ENCODE data around the gene ATG4A. TPM values are rescaled to one million over a fixed set of nuclear protein-coding genes. Genes with fewer than 3 reads are reported as not detected.

The ATG4A gene
- total and polyA plus RNA-seq, 8 donors, result 9.0 to 69.2 (median 19.1) TPM; not detected in 1

GRCh38 chrX:108053218-108053617 lies 38.4 kb upstream of the ATG4A start:
- intact Hi-C loops (cut with DNase I; ENCODE audit: low total_unique reads), result no loop called here
- Histone ChIP-seq H3K27ac (no peak overlapping the region), H3K4me1 (no peaks in the 10 kb centered on the region), H3K9me3 (no peaks in the 10 kb centered on the region), H3K4me3 (no peak overlapping the region), H3K36me3 (no peaks in the 10 kb centered on the region), H3K27me3 (peaks cover 0 to under 1% (median 0%) of the 10 kb centered on the region in 3 donors)
- DNase-seq, result no peak
- no peak for TF ChIP-seq EP300 (IDR thresholded peaks at IDR 0.05)

GRCh38 chrX:108055546-108055945 lies 36.0 kb upstream of the ATG4A start:
- intact Hi-C loops (cut with DNase I; ENCODE audit: low total_unique reads), result no loop called here
- Histone ChIP-seq H3K9me3 (no peaks in the 10 kb centered on the region), H3K27me3 (peaks cover 0 to 5% (median 0%) of the 10 kb centered on the region in 3 donors), H3K4me1 (no peaks in the 10 kb centered on the region), H3K36me3 (peaks cover 0 to 2% (median 0%) of the 10 kb centered on the region in 4 donors), H3K27ac (no peak overlapping the region), H3K4me3 (no peak overlapping the region)
- no peak for DNase-seq
- TF ChIP-seq CTCF (IDR thresholded peaks at IDR 0.05) (no peak), EP300 (IDR thresholded peaks at IDR 0.05) (no peak), POLR2A (IDR thresholded peaks at IDR 0.05) (no peak), POLR2AphosphoS5 (IDR thresholded peaks at IDR 0.05) (no peak)

GRCh38 chrX:108059801-108060200 lies 31.8 kb upstream of the ATG4A start:
- 50 to 89% (median 56%) methylated on average over 1 of the region's 1 CpG for WGBS, 5 donors
- DNase-seq, result no peak
- no peaks in the 10 kb centered on the region for H3K9me3 ChIP-seq
- peaks cover 0 to 10% (median 2%) of the 10 kb centered on the region in 4 donors for H3K36me3 ChIP-seq
- intact Hi-C loops (cut with DNase I; ENCODE audit: low total_unique reads), result no loop called here
- H3K4me3 ChIP-seq, result no peak overlapping the region
- peaks cover 0 to 4% (median 1%) of the 10 kb centered on the region in 4 donors for H3K4me1 ChIP-seq
- TF ChIP-seq EP300 (IDR thresholded peaks at IDR 0.05) (no peak), POLR2AphosphoS5 (IDR thresholded peaks at IDR 0.05) (no peak), CTCF (IDR thresholded peaks at IDR 0.05) (no peak), POLR2A (IDR thresholded peaks at IDR 0.05) (no peak)
- H3K27me3 ChIP-seq, result peaks cover 0 to 11% (median 0%) of the 10 kb centered on the region in 3 donors
- no peak overlapping the region for H3K27ac ChIP-seq

- TF ChIP-seq POLR2AphosphoS5 (IDR thresholded peaks at IDR 0.05) (no peak), POLR2A (IDR thresholded peaks at IDR 0.05) (no peak), CTCF (IDR thresholded peaks at IDR 0.05) (no peak), EP300 (IDR thresholded peaks at IDR 0.05) (no peak)
- intact Hi-C loops (cut with DNase I; ENCODE audit: low total_unique reads), result no loop called here
- Histone ChIP-seq H3K27ac (no peak overlapping the region), H3K27me3 (peaks cover 0 to 6% (median 0%) of the 10 kb centered on the region in 3 donors), H3K4me3 (no peak overlapping the region), H3K9me3 (no peaks in the 10 kb centered on the region), H3K36me3 (peaks cover 0 to 10% (median 2%) of the 10 kb centered on the region in 4 donors), H3K4me1 (peaks cover 0 to 4% (median 1%) of the 10 kb centered on the region in 4 donors)
- 38 to 67% (median 50%) methylated on average over 1 of the region's 1 CpG for WGBS, 5 donors
- DNase-seq, result no peak
Observed at GRCh38 chrX:108064001-108064400, 27.6 kb upstream of the ATG4A start.

GRCh38 chrX:108064613-108065012 lies 27.0 kb upstream of the ATG4A start:
- 39 to 60% (median 54%) methylated on average over 1 to 2 of the region's 2 CpGs for WGBS, 5 donors
- intact Hi-C loops (cut with DNase I; ENCODE audit: low total_unique reads), result no loop called here
- Histone ChIP-seq H3K4me1 (peaks cover 0 to 4% (median 1%) of the 10 kb centered on the region in 4 donors), H3K27me3 (peaks cover 0 to 6% (median 0%) of the 10 kb centered on the region in 3 donors), H3K27ac (no peak overlapping the region), H3K9me3 (no peaks in the 10 kb centered on the region), H3K4me3 (no peak overlapping the region), H3K36me3 (peaks cover 0 to 10% (median 2%) of the 10 kb centered on the region in 4 donors)
- DNase-seq, result no peak
- TF ChIP-seq EP300 (IDR thresholded peaks at IDR 0.05), result no peak
- no peak for TF ChIP-seq POLR2A (IDR thresholded peaks at IDR 0.05)
- no peak for TF ChIP-seq CTCF (IDR thresholded peaks at IDR 0.05)
- no peak for TF ChIP-seq POLR2AphosphoS5 (IDR thresholded peaks at IDR 0.05)
